NOMO-1 treated with DMSO at 0.1 percent for 48 hours (cell line): ENCODE results near the gene TRIM24.
"Not testable (repeated sequence)": the region's sequence is repeated elsewhere in the genome, so short reads cannot be mapped to it uniquely, and the experiment has no call there.

ENCODE experiments used
- DNase-seq: peaks from one replicate; lab custom pipeline; 2025; ENCODE audit not compliant: unreplicated experiment; lab: John Stamatoyannopoulos, UW

The TRIM24 gene

DNA sequence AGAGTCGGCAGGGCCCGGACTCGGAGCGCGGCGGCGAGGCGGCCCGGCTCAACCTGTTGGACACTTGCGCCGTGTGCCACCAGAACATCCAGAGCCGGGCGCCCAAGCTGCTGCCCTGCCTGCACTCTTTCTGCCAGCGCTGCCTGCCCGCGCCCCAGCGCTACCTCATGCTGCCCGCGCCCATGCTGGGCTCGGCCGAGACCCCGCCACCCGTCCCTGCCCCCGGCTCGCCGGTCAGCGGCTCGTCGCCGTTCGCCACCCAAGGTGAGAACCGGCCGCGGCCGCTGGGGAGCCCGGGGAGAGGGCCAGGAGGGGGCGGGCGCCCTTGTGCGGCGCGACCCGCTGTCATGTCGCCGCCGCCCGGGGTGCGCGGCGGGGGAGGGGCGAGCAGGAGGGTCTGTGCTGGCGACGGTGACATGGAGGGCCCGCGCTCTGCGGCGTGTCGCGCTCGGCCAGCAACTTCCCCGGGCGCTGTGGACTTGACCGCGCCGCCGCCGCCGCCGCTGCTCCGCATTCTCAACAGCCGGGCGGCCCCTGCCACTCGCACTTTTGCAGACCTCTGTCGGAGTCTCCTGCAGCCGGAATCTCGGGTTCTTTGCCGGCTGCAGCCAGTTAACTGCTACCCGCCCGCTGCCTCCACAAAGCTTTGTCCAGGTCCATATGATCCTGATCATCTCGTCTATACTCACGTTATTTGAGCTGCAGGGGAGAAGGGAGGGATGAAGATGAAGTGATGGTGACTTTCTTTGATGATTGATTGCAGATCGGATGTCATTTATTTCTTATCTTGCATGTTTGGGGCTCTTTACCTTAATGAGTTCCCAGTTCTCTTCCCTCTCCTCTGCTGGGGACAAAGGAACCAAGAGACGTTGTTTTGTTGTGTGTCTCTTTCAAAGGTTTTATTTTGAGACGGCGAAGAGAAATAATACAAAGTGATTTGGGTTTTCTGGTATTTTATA is 869 bp downstream of the TRIM24 start:
- peak; percentile 13 for DNase-seq

GRCh38 chr7:138463291-138463618 is 3.2 kb downstream of the TRIM24 start:
- DNase-seq, result not testable (repeated sequence)

- DNase-seq, result no peak
Measured at GRCh38 chr7:138465046-138465445, 5.0 kb downstream of the TRIM24 start.

DNA sequence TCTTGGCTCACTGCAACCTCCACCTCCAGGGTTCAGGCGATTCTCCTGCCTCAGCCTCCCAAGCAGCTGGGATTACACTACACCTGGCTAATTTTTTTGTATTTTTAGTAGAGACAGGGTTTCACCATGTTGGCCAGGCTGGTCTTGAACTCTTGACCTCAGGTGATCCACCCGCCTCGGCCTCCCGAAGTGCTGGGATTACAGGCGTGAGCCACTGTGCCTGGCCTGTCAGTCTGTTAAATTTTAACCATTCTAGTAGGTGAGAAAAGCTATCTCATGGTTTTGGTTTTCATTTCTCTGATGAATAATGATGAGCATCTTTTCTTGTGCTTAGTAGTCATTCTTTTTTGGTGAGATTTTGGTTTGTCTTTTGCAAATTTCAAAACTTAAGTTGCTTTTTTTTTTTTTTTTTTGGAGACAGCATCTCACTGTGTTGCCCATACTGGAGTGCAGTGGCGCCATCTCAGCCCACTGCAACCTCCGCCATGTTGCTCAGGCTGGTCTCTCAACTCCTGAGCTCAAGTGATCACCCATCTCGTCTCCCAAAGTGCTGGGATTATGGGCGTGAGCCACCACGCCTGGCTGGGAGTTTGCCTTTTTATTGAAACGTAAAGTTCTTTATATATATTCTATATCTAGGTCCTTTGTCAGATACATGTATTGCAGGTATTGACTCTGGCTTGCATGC is 6.2 kb downstream of the TRIM24 start:
- DNase-seq, result not testable (repeated sequence)

DNA sequence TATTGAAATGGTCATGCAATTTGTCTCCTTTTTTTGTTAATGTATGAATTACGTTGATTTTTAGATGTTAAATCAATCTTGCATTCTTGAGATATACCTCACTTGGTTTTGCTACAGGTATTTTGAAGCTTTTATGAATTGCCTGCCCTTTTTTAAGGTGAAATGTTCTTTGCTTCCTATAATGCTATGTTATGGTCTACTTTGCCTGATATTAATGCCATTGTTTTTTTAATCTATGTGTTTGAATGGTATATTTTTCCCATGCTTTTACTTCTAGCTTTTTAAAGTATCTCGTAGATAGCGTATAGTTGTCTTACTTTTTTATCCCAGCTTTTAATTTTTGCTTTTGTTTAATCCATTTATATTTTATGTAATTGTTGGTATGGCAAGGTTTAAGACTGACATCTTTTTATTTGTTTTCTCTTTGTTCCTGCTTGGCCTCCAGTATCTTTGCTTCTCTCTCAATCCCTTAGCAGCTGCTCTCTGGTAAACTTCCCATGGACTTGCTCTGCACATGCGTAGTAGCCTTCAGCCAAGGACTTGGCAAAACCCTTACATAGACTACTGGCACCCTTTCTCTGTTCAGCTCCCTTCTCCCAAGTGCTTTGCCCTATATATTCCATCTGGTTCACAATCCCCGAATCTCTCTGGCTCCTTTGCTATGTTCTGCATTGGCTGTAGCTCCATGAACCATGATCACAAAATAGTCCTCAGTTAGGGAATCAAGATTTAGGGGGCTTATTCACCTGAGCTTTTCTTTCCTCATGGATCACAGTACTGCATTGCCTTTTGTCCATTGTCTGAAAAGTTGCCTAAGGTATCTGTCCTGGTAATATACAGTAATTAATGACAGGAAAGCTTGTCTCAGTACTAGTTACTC is 8.4 kb downstream of the TRIM24 start:
- no peak for DNase-seq

DNA sequence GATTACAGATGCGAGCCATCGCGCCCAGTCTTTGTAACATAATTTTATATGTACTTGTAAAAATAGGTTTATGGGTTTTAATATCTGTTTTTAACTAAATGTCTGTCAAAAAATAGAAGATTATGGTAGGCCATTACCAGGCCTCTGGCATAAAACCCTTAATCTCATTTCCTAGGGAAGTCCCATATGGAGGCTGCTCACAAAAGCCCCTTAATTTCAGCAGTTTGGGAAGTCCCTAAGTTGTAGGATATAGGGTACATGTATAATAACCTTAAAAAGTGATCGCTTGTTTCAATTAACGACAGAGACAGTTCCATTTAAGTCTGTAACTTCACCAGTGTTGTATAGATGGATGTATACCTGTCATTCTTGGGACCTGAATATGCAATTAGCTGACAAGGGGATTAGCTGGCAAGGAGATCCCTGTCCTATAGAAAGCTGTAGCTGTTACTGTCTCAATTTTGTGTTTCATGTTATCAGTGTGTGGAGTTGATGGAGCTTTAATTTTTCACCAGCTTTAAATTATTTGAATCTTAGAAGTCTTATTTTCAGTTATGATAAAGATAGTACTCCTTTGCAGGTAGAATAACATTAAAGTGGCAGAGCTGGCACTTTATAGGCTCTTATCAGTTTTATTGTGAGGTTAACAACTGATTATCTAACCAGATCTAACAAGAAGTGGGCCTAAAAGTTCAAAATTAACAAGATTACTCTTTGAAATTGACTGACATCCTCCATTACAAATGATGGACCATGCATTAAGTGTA is 10.5 kb downstream of the TRIM24 start:
- no peak for DNase-seq

- no peak for DNase-seq
Measured at GRCh38 chr7:138472292-138473079, 12.4 kb downstream of the TRIM24 start.

DNA sequence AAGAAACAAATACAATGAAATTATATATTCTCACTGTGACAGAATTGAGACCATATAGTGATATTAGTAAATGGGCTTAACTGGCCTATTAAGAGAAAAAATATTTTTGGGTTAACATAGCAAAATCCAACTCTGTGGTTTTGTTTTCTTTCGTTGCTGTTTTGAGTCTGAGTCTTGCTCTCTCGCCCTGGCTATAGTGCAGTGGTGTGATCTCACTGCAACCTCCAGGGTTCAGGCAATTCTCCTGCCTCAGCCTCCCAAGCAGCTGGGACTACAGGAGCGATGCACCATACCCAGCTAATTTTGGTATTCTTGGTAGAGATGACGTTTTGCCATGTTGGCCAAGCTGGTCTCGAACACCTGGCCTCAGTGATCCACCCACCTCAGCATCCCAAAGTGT is 15.3 kb downstream of the TRIM24 start:
- no peak for DNase-seq

DNA sequence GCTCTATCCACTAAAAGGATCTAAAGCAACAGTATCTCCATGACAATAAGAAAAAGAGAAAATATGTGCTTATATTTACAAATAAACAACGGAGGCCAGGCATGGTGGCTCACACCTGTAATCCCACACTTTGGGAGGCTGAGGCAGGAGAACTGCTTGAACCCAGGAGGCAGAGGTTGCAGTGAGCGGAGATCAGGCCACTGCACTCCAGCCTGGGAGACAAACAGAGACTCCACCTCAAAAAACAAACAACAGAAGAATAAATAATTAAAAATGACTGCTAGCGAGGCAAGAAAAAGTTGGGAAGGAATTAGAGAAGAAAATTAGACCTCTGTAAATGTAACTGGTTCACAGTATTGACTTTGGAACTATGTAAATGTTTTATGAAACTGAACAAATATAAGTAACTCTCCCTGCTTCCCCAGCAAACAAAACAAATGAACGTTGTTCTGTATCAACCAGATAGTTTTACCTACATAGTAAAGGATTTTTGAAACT is 17.1 kb downstream of the TRIM24 start:
- no peak for DNase-seq

DNA sequence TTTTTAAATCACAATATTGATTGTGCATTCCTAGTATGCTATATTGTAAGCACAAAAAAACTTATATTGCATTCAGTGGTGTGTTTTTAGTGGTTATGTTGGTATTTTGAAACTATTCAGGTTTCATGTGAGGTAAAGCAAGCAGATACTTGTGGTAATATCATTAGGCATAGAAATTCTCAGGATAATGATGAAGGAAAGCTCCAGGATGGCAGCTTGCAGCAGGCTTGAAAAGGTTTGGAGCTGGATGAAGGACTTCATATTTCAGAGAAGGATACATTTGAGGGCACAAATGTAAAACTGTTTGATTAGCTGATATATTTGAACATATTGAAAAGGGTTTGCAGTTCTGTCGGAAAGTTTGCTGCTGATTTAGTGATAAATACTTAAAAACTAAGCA is 17.5 kb downstream of the TRIM24 start:
- no peak for DNase-seq

DNA sequence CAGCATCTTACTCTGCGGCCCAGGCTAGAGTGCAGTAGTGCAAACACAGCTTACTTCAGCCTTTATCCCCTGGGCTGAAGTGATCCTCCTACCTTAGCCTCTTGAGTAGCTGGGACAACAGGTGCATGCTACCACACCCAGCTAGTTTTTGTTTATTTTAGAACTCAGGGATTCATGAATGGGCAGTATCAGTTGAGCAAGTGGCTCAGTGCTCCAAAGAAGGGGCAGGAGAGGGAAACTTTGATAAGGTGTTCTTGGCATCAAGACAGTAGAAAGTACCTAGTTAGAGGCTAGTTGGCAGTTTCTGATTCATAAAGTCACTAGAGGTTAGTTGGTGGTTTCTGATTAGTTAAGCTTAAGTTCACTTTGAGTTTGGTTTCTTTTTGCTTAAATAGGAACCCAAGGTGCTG is 18.4 kb downstream of the TRIM24 start:
- no peak for DNase-seq

DNA sequence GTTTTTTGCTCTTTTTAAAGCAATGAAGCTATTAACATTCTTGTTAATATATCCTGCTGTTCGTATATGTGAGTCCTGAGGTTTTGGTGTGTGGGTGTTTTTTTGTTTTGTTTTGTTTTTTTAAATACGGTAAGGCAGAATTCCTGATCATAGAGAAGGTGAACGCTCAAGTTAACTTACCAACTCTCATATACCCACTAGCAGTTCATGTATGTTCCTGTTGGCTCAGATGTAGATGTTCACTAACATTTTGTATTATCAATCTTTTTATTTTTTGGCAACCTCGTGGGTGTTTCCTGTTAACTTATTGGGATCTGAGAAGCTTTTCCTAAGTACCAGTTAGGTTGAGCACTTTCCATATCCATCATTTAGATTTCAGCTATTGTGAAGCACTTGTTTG is 20.5 kb downstream of the TRIM24 start:
- no peak for DNase-seq

GRCh38 chr7:138481447-138482380 is 21.7 kb downstream of the TRIM24 start:
- DNase-seq, result no peak

DNA sequence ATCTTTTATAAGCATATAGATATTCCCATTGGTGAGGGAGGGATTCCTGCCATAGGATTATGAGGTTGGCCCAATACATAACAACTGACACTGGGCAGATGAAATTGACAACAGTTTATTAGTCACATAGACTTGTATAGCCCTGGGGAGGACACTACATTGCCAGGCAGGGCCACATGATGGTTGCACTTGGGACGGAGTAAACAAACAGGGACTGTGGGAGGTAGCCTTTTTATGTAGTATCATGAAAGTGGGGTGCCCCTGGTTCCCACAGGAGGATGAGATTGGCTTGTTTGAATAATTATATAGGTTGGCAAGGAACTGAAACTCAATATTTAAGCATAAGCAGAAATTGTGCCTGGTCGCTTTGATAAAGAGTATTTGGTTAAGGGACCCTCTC is 23.5 kb downstream of the TRIM24 start:
- DNase-seq, result no peak

DNA sequence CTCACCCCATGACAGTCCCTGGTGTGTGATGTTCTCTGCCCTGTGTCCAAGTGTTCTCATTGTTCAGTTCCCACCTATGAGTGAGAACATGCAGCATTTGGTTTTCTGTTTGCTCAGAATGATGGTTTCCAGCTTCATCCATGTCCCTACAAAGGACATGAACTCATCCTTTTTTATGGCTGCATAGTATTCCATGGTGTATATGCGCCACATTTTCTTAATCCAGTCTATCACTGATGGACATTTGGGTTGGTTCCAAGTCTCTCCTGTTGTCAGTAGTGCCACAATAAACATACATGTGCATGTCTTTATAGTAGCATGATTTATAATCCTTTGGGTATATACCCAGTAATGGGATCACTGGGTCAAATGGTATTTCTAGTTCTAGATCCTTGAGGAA is 25.4 kb downstream of the TRIM24 start:
- not testable (repeated sequence) for DNase-seq

GRCh38 chr7:138489139-138489538 is 29.1 kb downstream of the TRIM24 start:
- DNase-seq, result not testable (repeated sequence)

GRCh38 chr7:138491612-138492386 is 31.7 kb downstream of the TRIM24 start:
- no peak for DNase-seq

DNA sequence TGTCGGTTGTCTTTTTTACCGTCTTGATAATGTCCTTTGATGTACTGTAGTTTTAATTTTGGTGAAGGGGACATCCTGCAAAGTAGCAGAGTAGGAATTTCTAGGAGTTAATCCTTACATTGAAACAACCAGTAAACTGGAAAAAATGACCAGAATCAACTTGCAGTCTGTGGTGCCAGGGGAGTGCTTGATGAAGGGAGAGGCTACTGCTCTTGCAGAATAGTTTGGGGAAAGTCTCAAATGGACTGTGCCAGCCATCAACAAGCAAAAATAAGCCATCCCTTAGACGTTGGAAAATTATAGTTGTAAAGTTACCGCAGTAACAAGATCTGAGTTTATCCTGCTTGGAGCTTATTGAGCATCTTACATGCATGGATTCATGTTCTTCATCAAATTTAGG is 32.4 kb downstream of the TRIM24 start:
- no peak for DNase-seq
